Chondrocyte (in vitro differentiated cells): ENCODE data around the gene HPN. TPM values are rescaled to one million over a fixed set of nuclear protein-coding genes. Genes with fewer than 3 reads are reported as not detected.
A peak's percentile ranks its signal among the peaks of the same experiment; 100 is the strongest.

Experiments used
- DNase-seq: peaks from one replicate; pipeline ENCODE4 v3.0.0; 2021; ENCODE audit warnings: mixed read lengths, low spot score
- H3K27ac Mint-ChIP-seq: one replicate; pipeline ENCODE4 v1.8.0; 2021; ENCODE audit warnings: mild to moderate bottlenecking, moderate library complexity, mixed read lengths; ENCODE audit not compliant: unreplicated experiment
- H3K27me3 Mint-ChIP-seq: 2 replicates; pipeline ENCODE4 v1.8.0; 2021; ENCODE audit warnings: low read depth, mixed read lengths
- H3K36me3 Mint-ChIP-seq: 2 replicates; pipeline ENCODE4 v1.8.0; 2021; ENCODE audit warnings: low read depth, mixed read lengths
- H3K4me1 Mint-ChIP-seq: 2 replicates; pipeline ENCODE4 v1.8.0; 2021; ENCODE audit warnings: low read depth, mild to moderate bottlenecking, mixed read lengths
- H3K4me3 Mint-ChIP-seq: one replicate; pipeline ENCODE4 v1.8.0; 2021; ENCODE audit warnings: mild to moderate bottlenecking, moderate library complexity, mixed read lengths; ENCODE audit not compliant: unreplicated experiment
- H3K9me3 Mint-ChIP-seq: 2 replicates; pipeline ENCODE4 v1.8.0; 2021; ENCODE audit warnings: low read depth, mixed read lengths
- CTCF ChIP-seq: fragments of 200-600 bp; sonication (generic); IDR thresholded peaks from 2 replicates; pipeline ENCODE4 v1.5.0; 2021; ENCODE audit warnings: antibody characterized with exemption, mild to moderate bottlenecking, moderate library complexity
- total RNA-seq: library from RNA; stranded (reverse); gene quantifications from 3 replicates; pipeline ENCODE4 v1.2.1, GENCODE V29; 2021

Gene HPN
- total RNA-seq, 1 donor from 2014 or later = not detected

- Mint-ChIP-seq H3K27ac (no peak overlapping the region), H3K36me3 (no peaks in the 10 kb centered on the region), H3K27me3 (peaks cover 14% of the 10 kb centered on the region)
Observed at GRCh38 chr19:35063940-35064818, 22.7 kb downstream of the HPN start.

GRCh38 chr19:35065574-35065973, 24.1 kb downstream of the HPN start:
- H3K27ac Mint-ChIP-seq = no peak overlapping the region
- TF ChIP-seq CTCF = no peak
- peaks cover 20% of the 10 kb centered on the region for H3K4me1 Mint-ChIP-seq
- peaks cover 14% of the 10 kb centered on the region for H3K27me3 Mint-ChIP-seq
- no peaks in the 10 kb centered on the region for H3K36me3 Mint-ChIP-seq
- no peak overlapping the region for H3K4me3 Mint-ChIP-seq
- no peak for DNase-seq
- no peaks in the 10 kb centered on the region for H3K9me3 Mint-ChIP-seq

More at GRCh38 chr19:35063940-35064818, 22.7 kb downstream of the HPN start:
- peaks cover 10% of the 10 kb centered on the region for H3K4me1 Mint-ChIP-seq
- DNase-seq = no peak
- no peak for TF ChIP-seq CTCF
- no peaks in the 10 kb centered on the region for H3K9me3 Mint-ChIP-seq
- no peak overlapping the region for H3K4me3 Mint-ChIP-seq

- H3K36me3 Mint-ChIP-seq = no peaks in the 10 kb centered on the region
- H3K4me3 Mint-ChIP-seq = no peak overlapping the region
- peaks cover 12% of the 10 kb centered on the region for H3K27me3 Mint-ChIP-seq
- no peak overlapping the region for H3K27ac Mint-ChIP-seq
- DNase-seq = no peak
- TF ChIP-seq CTCF = no peak
- peaks cover 20% of the 10 kb centered on the region for H3K4me1 Mint-ChIP-seq
- no peaks in the 10 kb centered on the region for H3K9me3 Mint-ChIP-seq
Observed at GRCh38 chr19:35066121-35066520, 24.6 kb downstream of the HPN start.

GRCh38 chr19:35066691-35067563, 25.4 kb downstream of the HPN start:
- Mint-ChIP-seq H3K9me3 (no peaks in the 10 kb centered on the region), H3K27me3 (peaks cover 12% of the 10 kb centered on the region), H3K4me1 (peaks cover 20% of the 10 kb centered on the region), H3K4me3 (no peak overlapping the region), H3K36me3 (no peaks in the 10 kb centered on the region), H3K27ac (no peak overlapping the region)
- TF ChIP-seq CTCF = peak; percentile 94
- no peak for DNase-seq

GRCh38 chr19:35068941-35069634, 27.6 kb downstream of the HPN start:
- H3K9me3 Mint-ChIP-seq = no peaks in the 10 kb centered on the region
- peak overlapping the region; percentile 33 for H3K27ac Mint-ChIP-seq
- H3K4me3 Mint-ChIP-seq = no peak overlapping the region
- no peaks in the 10 kb centered on the region for H3K36me3 Mint-ChIP-seq
- H3K4me1 Mint-ChIP-seq = peaks cover 20% of the 10 kb centered on the region
- no peak for DNase-seq
- no peak for TF ChIP-seq CTCF
- peaks cover 4% of the 10 kb centered on the region for H3K27me3 Mint-ChIP-seq
